ENCODE results near the gene C2orf49.

The C2orf49 gene

GRCh38 chr2:105337122-105338019 is at the start of gene C2orf49:
C2orf49 (plus strand) TSS chr2:105337540; CDS start chr2:105337588, 48 bp downstream.
- no peak for TF ChIP-seq CTCF (IDR thresholded peaks at IDR 0.05; ENCODE audit: low read depth, low read length)
- peak within 1 kb of the TSS; percentile 98 for H3K4me3 ChIP-seq (ENCODE audit: low read depth, low read length)

- H3K4me3 ChIP-seq (ENCODE audit: low read depth, low read length) = no peak overlapping the region
Measured at GRCh38 chr2:105287692-105288091, 49.6 kb upstream of the C2orf49 start.

GRCh38 chr2:105288133-105288532 is 49.2 kb upstream of the C2orf49 start:
- no peak for TF ChIP-seq CTCF (IDR thresholded peaks at IDR 0.05; ENCODE audit: low read depth, low read length)
- H3K4me3 ChIP-seq (ENCODE audit: low read depth, low read length) = no peak overlapping the region

More at GRCh38 chr2:105287692-105288091, 49.6 kb upstream of the C2orf49 start:
- TF ChIP-seq CTCF (IDR thresholded peaks at IDR 0.05; ENCODE audit: low read depth, low read length) = peak; percentile 43

GRCh38 chr2:105290981-105291660 is 46.2 kb upstream of the C2orf49 start:
- H3K4me3 ChIP-seq (ENCODE audit: low read depth, low read length) = no peak overlapping the region
- TF ChIP-seq CTCF (IDR thresholded peaks at IDR 0.05; ENCODE audit: low read depth, low read length) = no peak

GRCh38 chr2:105291981-105292380 is 45.4 kb upstream of the C2orf49 start:
- TF ChIP-seq CTCF (IDR thresholded peaks at IDR 0.05; ENCODE audit: low read depth, low read length) = no peak
- no peak overlapping the region for H3K4me3 ChIP-seq (ENCODE audit: low read depth, low read length)

- no peak for TF ChIP-seq CTCF (IDR thresholded peaks at IDR 0.05; ENCODE audit: low read depth, low read length)
- no peak overlapping the region for H3K4me3 ChIP-seq (ENCODE audit: low read depth, low read length)
Measured at GRCh38 chr2:105294046-105294445, 43.3 kb upstream of the C2orf49 start.

Data from WI38 (cell line).